Gastrocnemius medialis (tissue), 4 donors: ENCODE data around the gene CCDC107.

Source experiments
- POLR2A ChIP-seq, 2 donors: fragments of 450-650 bp; IDR thresholded peaks; one replicate each; pipeline ENCODE4 v1.6.1; 2017; ENCODE audit warnings: antibody characterized with exemption in 2 of 2, mild to moderate bottlenecking in 2 of 2, moderate library complexity in 2 of 2
- TF ChIP-seq, protein P1 (sequence below), 5 experiments: fragments of 450-650 bp in 3 of 5; fragments of 200-600 bp in 2 of 5; sonication (generic) in 2 of 5; IDR thresholded peaks in 4 of 5; conservative IDR thresholded peaks in 1 of 5; 1 replicate in 4 of 5; 2 replicates in 1 of 5; pipeline ENCODE4 v1.5.1; 2016 to 2019; ENCODE audit warnings: antibody characterized with exemption in 5 of 5, mild to moderate bottlenecking in 3 of 5, moderate library complexity in 3 of 5

- TF ChIP-seq, protein P1, sequence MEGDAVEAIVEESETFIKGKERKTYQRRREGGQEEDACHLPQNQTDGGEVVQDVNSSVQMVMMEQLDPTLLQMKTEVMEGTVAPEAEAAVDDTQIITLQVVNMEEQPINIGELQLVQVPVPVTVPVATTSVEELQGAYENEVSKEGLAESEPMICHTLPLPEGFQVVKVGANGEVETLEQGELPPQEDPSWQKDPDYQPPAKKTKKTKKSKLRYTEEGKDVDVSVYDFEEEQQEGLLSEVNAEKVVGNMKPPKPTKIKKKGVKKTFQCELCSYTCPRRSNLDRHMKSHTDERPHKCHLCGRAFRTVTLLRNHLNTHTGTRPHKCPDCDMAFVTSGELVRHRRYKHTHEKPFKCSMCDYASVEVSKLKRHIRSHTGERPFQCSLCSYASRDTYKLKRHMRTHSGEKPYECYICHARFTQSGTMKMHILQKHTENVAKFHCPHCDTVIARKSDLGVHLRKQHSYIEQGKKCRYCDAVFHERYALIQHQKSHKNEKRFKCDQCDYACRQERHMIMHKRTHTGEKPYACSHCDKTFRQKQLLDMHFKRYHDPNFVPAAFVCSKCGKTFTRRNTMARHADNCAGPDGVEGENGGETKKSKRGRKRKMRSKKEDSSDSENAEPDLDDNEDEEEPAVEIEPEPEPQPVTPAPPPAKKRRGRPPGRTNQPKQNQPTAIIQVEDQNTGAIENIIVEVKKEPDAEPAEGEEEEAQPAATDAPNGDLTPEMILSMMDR (IDR thresholded peaks at IDR 0.05 in 4 of 5, conservative IDR thresholded peaks at IDR 0.05 in 1 of 5), result no peak
- no peak for TF ChIP-seq POLR2A (IDR thresholded peaks at IDR 0.05)
Measured at GRCh38 chr9:35665471-35665818, 7.4 kb downstream of the CCDC107 start.
